Measurements from ENCODE around the gene SLC9C2. TPM values are rescaled to one million over a fixed set of nuclear protein-coding genes. Genes with fewer than 3 reads are reported as not detected.

SLC9C2 gene
- polyA plus RNA-seq, 1 donor from 2014 or later = not detected

Other genes starting within 250 kb of the SLC9C2 start
- gene PRDX6, start 125.7 kb downstream of the SLC9C2 start, polyA plus RNA-seq = 84.7 TPM
- not detected for gene TEX50, start 32.3 kb upstream of the SLC9C2 start, polyA plus RNA-seq
- gene ANKRD45, start 66.8 kb upstream of the SLC9C2 start, polyA plus RNA-seq = not detected
- gene KLHL20, start 111.9 kb upstream of the SLC9C2 start, polyA plus RNA-seq = 13.0 TPM
- 8.6 TPM for gene DARS2, start 221.6 kb upstream of the SLC9C2 start, polyA plus RNA-seq
- 7.2 TPM for gene CENPL, start 221.8 kb upstream of the SLC9C2 start, polyA plus RNA-seq